Gastroesophageal sphincter (tissue), 3 donors: Measurements from ENCODE around the gene KRTAP5-3.

ENCODE experiments used
- CTCF ChIP-seq, 4 experiments: fragments of 200-600 bp in 2 of 4; fragments of 450-650 bp in 2 of 4; sonication (generic) in 1 of 4; IDR thresholded peaks; one replicate each; pipeline ENCODE4 v1.5.1; 2017 to 2019; ENCODE audit warnings: antibody characterized with exemption in 4 of 4, mild to moderate bottlenecking in 2 of 4, moderate library complexity in 2 of 4
- EP300 ChIP-seq: sonication (generic); formaldehyde crosslinking; IDR thresholded peaks from one replicate; pipeline ENCODE4 v1.6.1; 2017; ENCODE audit warnings: antibody characterized with exemption, mild to moderate bottlenecking
- POLR2AphosphoS5 ChIP-seq: sonication (generic); formaldehyde crosslinking; IDR thresholded peaks from one replicate; pipeline ENCODE4 v1.6.1; 2017; ENCODE audit warnings: antibody characterized with exemption

- TF ChIP-seq CTCF (IDR thresholded peaks at IDR 0.05), result no peak
- TF ChIP-seq POLR2AphosphoS5, result no peak
- no peak for TF ChIP-seq EP300
Measured at GRCh38 chr11:1633864-1634263, 25.6 kb upstream of the KRTAP5-3 start.
